ENCODE measurements around the gene DNAAF1. TPM values are rescaled to one million over a fixed set of nuclear protein-coding genes. Genes with fewer than 3 reads are reported as not detected.
"Not testable (repeated sequence)": the region's sequence is repeated elsewhere in the genome, so short reads cannot be mapped to it uniquely, and the experiment has no call there.

The DNAAF1 gene
- total and polyA plus RNA-seq, 8 donors, result 0.28 to 8.7 (median 0.50) TPM

- TF ChIP-seq CTCF (IDR thresholded peaks at IDR 0.05), result no peak
- DNase-seq (peak; percentile 98 to 100 (median 98)), ATAC-seq (peak; percentile 96 to 99 (median 98)), FAIRE-seq (no peak)
- H3K4me3 ChIP-seq, result peak within 1 kb of the TSS; percentile 68 to 100 (median 80)
- WGBS, 2 donors, result 0 to 1% methylated on average over 85 to 94 of the region's 94 CpGs
- no peaks in the 10 kb centered on the region for H3K27me3 ChIP-seq
- H3K27ac ChIP-seq, result peak within 1 kb of the TSS; percentile 84 to 89 (median 88)
- intact Hi-C loops (cut with DNase I), result no loop called here
- no peaks in the 10 kb centered on the region for H3K36me3 ChIP-seq
- peaks cover 0 to 14% (median 6%) of the 10 kb centered on the region in 3 donors for H3K4me1 ChIP-seq
- no peaks in the 10 kb centered on the region for H3K9me3 ChIP-seq
These were observed 28.2 kb upstream of the DNAAF1 start, which contains the start of gene MBTPS1 for GRCh38 chr16:84116720-84117493. MBTPS1 (minus strand) TSS chr16:84116942; CDS start chr16:84101783, 15,159 bp downstream.

GRCh38 chr16:84117494-84117843, 27.6 kb upstream of the DNAAF1 start:
- FAIRE-seq, result no peak

GRCh38 chr16:84118315-84118714, 26.8 kb upstream of the DNAAF1 start:
- H3K9me3 ChIP-seq; H3K4me3 ChIP-seq; DNase-seq; FAIRE-seq; H3K27ac ChIP-seq; ATAC-seq; H3K27me3 ChIP-seq; intact Hi-C loops (cut with DNase I); H3K36me3 ChIP-seq: not testable (repeated sequence)
- H3K4me1 ChIP-seq, result peaks cover 0 to 14% (median 6%) of the 10 kb centered on the region in 3 donors
- 81 to 95% methylated on average over 5 of the region's 5 CpGs for WGBS, 2 donors

More at GRCh38 chr16:84117494-84117843, 27.6 kb upstream of the DNAAF1 start:
- peak overlapping the region in 3 of 4 donors; percentile 84 to 89 (median 88) for H3K27ac ChIP-seq
- ATAC-seq (peak in 3 of 4 donors; percentile 5 to 13 (median 10)), DNase-seq (no peak)
- H3K9me3 ChIP-seq, result no peaks in the 10 kb centered on the region
- H3K36me3 ChIP-seq, result no peaks in the 10 kb centered on the region
- intact Hi-C loops (cut with DNase I), result no loop called here
- peaks cover 0 to 14% (median 6%) of the 10 kb centered on the region in 3 donors for H3K4me1 ChIP-seq
- peak overlapping the region; percentile 68 to 100 (median 80) for H3K4me3 ChIP-seq
- no peak for TF ChIP-seq CTCF (IDR thresholded peaks at IDR 0.05)
- 8 to 13% methylated on average over 12 of the region's 12 CpGs for WGBS, 2 donors
- H3K27me3 ChIP-seq, result no peaks in the 10 kb centered on the region

GRCh38 chr16:84119368-84119767, 25.7 kb upstream of the DNAAF1 start:
- FAIRE-seq (no peak), ATAC-seq (no peak), DNase-seq (no peak)
- TF ChIP-seq CTCF (IDR thresholded peaks at IDR 0.05), result no peak
- H3K27me3 ChIP-seq, result no peaks in the 10 kb centered on the region
- no peak overlapping the region for H3K27ac ChIP-seq
- H3K4me3 ChIP-seq, result no peak overlapping the region
- H3K36me3 ChIP-seq, result peaks cover 0 to 6% (median 0%) of the 10 kb centered on the region in 3 donors
- 75 to 81% methylated on average over 13 of the region's 13 CpGs for WGBS, 2 donors
- H3K9me3 ChIP-seq, result no peaks in the 10 kb centered on the region
- intact Hi-C loops (cut with DNase I), result no loop called here
- peaks cover 0 to 14% (median 6%) of the 10 kb centered on the region in 3 donors for H3K4me1 ChIP-seq

- no peak overlapping the region for H3K27ac ChIP-seq
- DNase-seq (no peak), ATAC-seq (no peak), FAIRE-seq (no peak)
- H3K27me3 ChIP-seq, result no peaks in the 10 kb centered on the region
- peaks cover 0 to 13% (median 6%) of the 10 kb centered on the region in 3 donors for H3K4me1 ChIP-seq
- intact Hi-C loops (cut with DNase I), result no loop called here
- H3K9me3 ChIP-seq, result no peaks in the 10 kb centered on the region
- 65 to 66% methylated on average over 5 of the region's 5 CpGs for WGBS, 2 donors
- peaks cover 0 to 6% (median 0%) of the 10 kb centered on the region in 3 donors for H3K36me3 ChIP-seq
- TF ChIP-seq CTCF (IDR thresholded peaks at IDR 0.05), result no peak
- no peak overlapping the region for H3K4me3 ChIP-seq
These were observed 25.1 kb upstream of the DNAAF1 start for GRCh38 chr16:84120023-84120422.

Data from pancreas (tissue), 10 donors.